HG02970 (cell line): Measurements from ENCODE around the gene SOCS1.
"Not testable (repeated sequence)": the region's sequence is repeated elsewhere in the genome, so short reads cannot be mapped to it uniquely, and the experiment has no call there.

Experiments
- ATAC-seq: cut with Tn5 transposase; IDR thresholded peaks from one replicate; pipeline ENCODE4 v1.9.1; 2021; ENCODE audit warnings: mild to moderate bottlenecking, moderate library complexity, moderate number of reproducible peaks; ENCODE audit not compliant: unreplicated experiment, low FRiP score

The SOCS1 gene

GRCh38 chr16:11255737-11256660 lies at the start of gene SOCS1:
TSS of gene SOCS1 (minus strand) at chr16:11256204. CDS start at chr16:11255478, 726 bp downstream.
- ATAC-seq, result peak; percentile 47

- no peak for ATAC-seq
Measured at GRCh38 chr16:11303405-11304138, 47.6 kb upstream of the SOCS1 start.

GRCh38 chr16:11302977-11303376 lies 47.0 kb upstream of the SOCS1 start:
- ATAC-seq, result no peak

- ATAC-seq, result no peak
Measured at GRCh38 chr16:11301645-11302501, 45.9 kb upstream of the SOCS1 start.

- ATAC-seq, result no peak
Measured at GRCh38 chr16:11300560-11300892, 44.5 kb upstream of the SOCS1 start.

- ATAC-seq, result no peak
Measured at GRCh38 chr16:11299865-11300559, 44.0 kb upstream of the SOCS1 start.

- ATAC-seq, result peak; percentile 39
Measured at GRCh38 chr16:11298950-11299547, 43.0 kb upstream of the SOCS1 start.

- ATAC-seq, result no peak
Measured at GRCh38 chr16:11298143-11298900, 42.3 kb upstream of the SOCS1 start.

GRCh38 chr16:11297492-11298142 lies 41.6 kb upstream of the SOCS1 start:
- peak; percentile 64 for ATAC-seq

GRCh38 chr16:11296706-11297491 lies 40.9 kb upstream of the SOCS1 start:
- ATAC-seq, result no peak

- ATAC-seq, result no peak
Measured at GRCh38 chr16:11296351-11296705, 40.3 kb upstream of the SOCS1 start.

GRCh38 chr16:11295672-11296071 lies 39.7 kb upstream of the SOCS1 start:
- ATAC-seq, result no peak

- no peak for ATAC-seq
Measured at GRCh38 chr16:11292076-11292748, 36.2 kb upstream of the SOCS1 start.

- ATAC-seq, result no peak
Measured at GRCh38 chr16:11291091-11291703, 35.2 kb upstream of the SOCS1 start.

GRCh38 chr16:11290102-11290893 lies 34.3 kb upstream of the SOCS1 start:
- no peak for ATAC-seq

- ATAC-seq, result not testable (repeated sequence)
Measured at GRCh38 chr16:11289696-11290095, 33.7 kb upstream of the SOCS1 start.
